Esophagus muscularis mucosa (tissue), 4 donors: ENCODE measurements around the gene PRKAR1A.

ENCODE experiments used
- CTCF ChIP-seq, 3 experiments: fragments of 200-600 bp in 2 of 3; fragments of 450-650 bp in 1 of 3; sonication (generic) in 2 of 3; IDR thresholded peaks; one replicate each; pipeline ENCODE4 v1.5.1; 2017 to 2019; ENCODE audit warnings: antibody characterized with exemption in 3 of 3, mild to moderate bottlenecking in 2 of 3, moderate library complexity in 1 of 3
- EP300 ChIP-seq: sonication (generic); formaldehyde crosslinking; IDR thresholded peaks from one replicate; pipeline ENCODE4 v1.6.1; 2017; ENCODE audit warnings: antibody characterized with exemption
- POLR2A ChIP-seq: fragments of 450-650 bp; IDR thresholded peaks from one replicate; pipeline ENCODE4 v1.6.1; 2017; ENCODE audit warnings: antibody characterized with exemption, moderate library complexity, mild to moderate bottlenecking, low read depth
- POLR2AphosphoS5 ChIP-seq, 2 donors: sonication (generic); formaldehyde crosslinking; IDR thresholded peaks; one replicate each; pipeline ENCODE4 v1.6.1; 2017; ENCODE audit warnings: antibody characterized with exemption in 2 of 2

- TF ChIP-seq CTCF (IDR thresholded peaks at IDR 0.05), result no peak
- no peak for TF ChIP-seq POLR2A
- no peak for TF ChIP-seq EP300
- no peak for TF ChIP-seq POLR2AphosphoS5 (IDR thresholded peaks at IDR 0.05)
Measured at GRCh38 chr17:68489919-68490318, 22.3 kb upstream of the PRKAR1A start.
